ENCODE results near the gene THSD7B. TPM values are rescaled to one million over a fixed set of nuclear protein-coding genes. Genes with fewer than 3 reads are reported as not detected.
A peak's percentile ranks its signal among the peaks of the same experiment; 100 is the strongest.

THSD7B gene
- total RNA-seq, 1 experiment from 2014 or later = under 0.01 TPM

- TF ChIP-seq CTCF (conservative IDR thresholded peaks at IDR 0.05; ENCODE audit: low read depth, low read length) = no peak
- no peak for TF ChIP-seq EZH2 (IDR thresholded peaks at IDR 0.05; ENCODE audit: low read length, unreplicated experiment)
- no peak overlapping the region for H2AFZ ChIP-seq (ENCODE audit: low read length)
- no peaks in the 10 kb centered on the region for H3K4me1 ChIP-seq (ENCODE audit: insufficient read depth, low read length)
- no peaks in the 10 kb centered on the region for H3F3A ChIP-seq (ENCODE audit: low read length, unreplicated experiment)
- no peaks in the 10 kb centered on the region for H3K9me2 ChIP-seq (replicated peaks; ENCODE audit: low read length)
- H4K20me1 ChIP-seq (ENCODE audit: low read length) = no peaks in the 10 kb centered on the region
- H3K4me2 ChIP-seq (ENCODE audit: low read length) = no peak overlapping the region
- no peak for ATAC-seq
- no TSS peak for BruUV-seq (replicated peaks)
- H3K9ac ChIP-seq (ENCODE audit: low read length) = no peak overlapping the region
- ChIA-PET CTCF (no interaction called here), POLR2A (ENCODE audit: unreplicated experiment) (no interaction called here)
- no peak for DNase-seq
- no peak overlapping the region for H3K4me3 ChIP-seq (ENCODE audit: low read length)
- no peaks in the 10 kb centered on the region for H3K36me3 ChIP-seq (ENCODE audit: low read depth, low read length)
- H3K27ac ChIP-seq (ENCODE audit: low read length) = no peak overlapping the region
- H3K27me3 ChIP-seq (ENCODE audit: low read length) = peaks cover 44% of the 10 kb centered on the region
- no peaks in the 10 kb centered on the region for H3K9me3 ChIP-seq (ENCODE audit: low read length)
- intact Hi-C loops (cut with micrococcal nuclease) = no loop called here
- no peaks in the 10 kb centered on the region for H3K79me2 ChIP-seq (ENCODE audit: low read length)
These were observed 907.7 kb downstream of the THSD7B start for GRCh38 chr2:137672989-137673552.

DNA sequence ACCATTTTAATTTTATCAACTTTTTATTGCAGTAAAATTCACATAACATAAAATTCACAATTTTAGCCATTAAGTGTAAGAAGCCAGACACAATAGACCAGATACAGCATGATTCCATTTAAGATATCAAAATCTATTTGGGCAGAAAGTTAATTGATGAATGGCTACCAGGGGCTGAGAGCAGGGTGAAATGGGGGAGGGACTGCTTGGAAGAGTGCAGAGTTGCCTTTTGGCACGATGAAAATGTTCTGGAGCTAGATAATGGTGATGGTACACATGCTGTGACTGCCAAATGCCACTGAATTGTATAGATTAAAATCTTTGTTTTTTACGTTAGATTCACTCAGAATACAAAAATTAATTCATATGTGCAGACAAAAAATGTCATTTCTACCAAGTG, 909.6 kb downstream of the THSD7B start:
- peaks cover 28% of the 10 kb centered on the region for H3K27me3 ChIP-seq (ENCODE audit: low read length)
- H3K36me3 ChIP-seq (ENCODE audit: low read depth, low read length) = no peaks in the 10 kb centered on the region
- H3K4me1 ChIP-seq (ENCODE audit: insufficient read depth, low read length) = no peaks in the 10 kb centered on the region
- ATAC-seq = no peak
- no peaks in the 10 kb centered on the region for H3K79me2 ChIP-seq (ENCODE audit: low read length)
- H3K4me2 ChIP-seq (ENCODE audit: low read length) = no peak overlapping the region
- CTCF ChIA-PET = no interaction called here
- intact Hi-C loops (cut with micrococcal nuclease) = no loop called here
- no peak for DNase-seq
- POLR2A ChIA-PET (ENCODE audit: unreplicated experiment) = no interaction called here
- no peaks in the 10 kb centered on the region for H3K9me3 ChIP-seq (ENCODE audit: low read length)
- no peak overlapping the region for H3K4me3 ChIP-seq (ENCODE audit: low read length)
- no TSS peak for BruUV-seq (replicated peaks)
- no peaks in the 10 kb centered on the region for H3K9me2 ChIP-seq (replicated peaks; ENCODE audit: low read length)
- no peaks in the 10 kb centered on the region for H3F3A ChIP-seq (ENCODE audit: low read length, unreplicated experiment)
- H2AFZ ChIP-seq (ENCODE audit: low read length) = no peak overlapping the region
- TF ChIP-seq EZH2 (IDR thresholded peaks at IDR 0.05; ENCODE audit: low read length, unreplicated experiment) (no peak), CTCF (conservative IDR thresholded peaks at IDR 0.05; ENCODE audit: low read depth, low read length) (no peak), EZH2phosphoT487 (IDR thresholded peaks at IDR 0.05; ENCODE audit: borderline replicate concordance, low read length) (no peak)
- no peaks in the 10 kb centered on the region for H4K20me1 ChIP-seq (ENCODE audit: low read length)
- no peak overlapping the region for H3K27ac ChIP-seq (ENCODE audit: low read length)
- H3K9ac ChIP-seq (ENCODE audit: low read length) = no peak overlapping the region

DNA sequence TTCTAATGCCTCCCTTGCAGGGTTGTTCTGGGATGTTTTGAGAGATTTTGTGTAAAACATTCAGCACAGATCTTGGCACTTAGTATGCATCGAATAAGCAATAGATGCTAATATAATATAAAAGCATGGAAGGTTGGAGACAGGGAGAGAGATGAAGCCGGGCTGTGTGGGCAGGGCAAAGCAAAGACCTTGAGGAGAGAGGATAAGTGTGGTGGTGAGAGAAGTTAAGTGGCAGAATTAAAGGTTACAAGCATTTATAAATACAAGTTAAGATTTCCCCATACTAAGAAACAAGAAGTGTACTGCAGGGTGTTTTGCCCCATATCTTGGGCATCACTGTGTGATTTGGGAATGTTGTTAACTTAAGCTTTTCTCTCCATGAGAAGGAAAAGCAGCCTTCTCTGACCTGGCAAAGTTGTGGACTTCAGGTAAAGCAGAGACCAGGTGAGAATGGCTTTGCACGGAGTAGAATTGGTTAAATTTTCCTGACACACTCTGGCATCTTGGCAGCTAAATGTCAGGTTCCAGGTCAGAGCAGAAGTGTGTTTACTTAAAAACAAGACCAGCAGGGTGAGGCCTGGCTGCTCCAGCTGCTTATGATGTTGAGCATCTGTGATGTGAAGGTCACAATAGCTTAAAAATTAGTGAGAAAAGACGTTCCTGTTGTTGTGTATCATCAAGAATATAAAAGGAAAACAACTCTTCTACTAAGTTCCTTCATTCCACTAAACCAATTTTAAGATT, 910.4 kb downstream of the THSD7B start:
- ChIA-PET POLR2A (ENCODE audit: unreplicated experiment) (interaction anchor here (0.6 kb wide), 1 partner anchor 102 kb away, joined by 8 read pairs; no protein-coding TSS in a partner anchor), CTCF (no interaction called here)
- peaks cover 25% of the 10 kb centered on the region for H3K27me3 ChIP-seq (ENCODE audit: low read length)
- no peaks in the 10 kb centered on the region for H3F3A ChIP-seq (ENCODE audit: low read length, unreplicated experiment)
- no peaks in the 10 kb centered on the region for H3K9me2 ChIP-seq (replicated peaks; ENCODE audit: low read length)
- H4K20me1 ChIP-seq (ENCODE audit: low read length) = no peaks in the 10 kb centered on the region
- no peak overlapping the region for H2AFZ ChIP-seq (ENCODE audit: low read length)
- peak; percentile 39 for DNase-seq
- H3K79me2 ChIP-seq (ENCODE audit: low read length) = no peaks in the 10 kb centered on the region
- no peak overlapping the region for H3K4me2 ChIP-seq (ENCODE audit: low read length)
- H3K27ac ChIP-seq (ENCODE audit: low read length) = no peak overlapping the region
- H3K9ac ChIP-seq (ENCODE audit: low read length) = no peak overlapping the region
- H3K9me3 ChIP-seq (ENCODE audit: low read length) = no peaks in the 10 kb centered on the region
- H3K4me1 ChIP-seq (ENCODE audit: insufficient read depth, low read length) = no peaks in the 10 kb centered on the region
- no peak for ATAC-seq
- BruUV-seq (replicated peaks) = no TSS peak
- TF ChIP-seq EZH2phosphoT487 (IDR thresholded peaks at IDR 0.05; ENCODE audit: borderline replicate concordance, low read length) = no peak
- no peaks in the 10 kb centered on the region for H3K36me3 ChIP-seq (ENCODE audit: low read depth, low read length)
- intact Hi-C loops (cut with micrococcal nuclease) = no loop called here
- no peak overlapping the region for H3K4me3 ChIP-seq (ENCODE audit: low read length)

All from PC-3 (cell line).